Measurements from ENCODE around the gene EPHB1. TPM values are rescaled to one million over a fixed set of nuclear protein-coding genes. Genes with fewer than 3 reads are reported as not detected.
A peak's percentile ranks its signal among the peaks of the same experiment; 100 is the strongest.

EPHB1 gene
- total RNA-seq, 1 donor from 2014 or later, result 3.8 TPM

- no peak for ATAC-seq (ENCODE audit: low read depth)
- no peak overlapping the region for H3K27ac Mint-ChIP-seq
- H3K9me3 Mint-ChIP-seq, result peaks cover 2% of the 10 kb centered on the region
- no peak overlapping the region for H3K4me3 Mint-ChIP-seq
- intact Hi-C loops (cut with micrococcal nuclease), result no loop called here
- peaks cover 37% of the 10 kb centered on the region for H3K27me3 Mint-ChIP-seq
- DNase-seq, result no peak
- TF ChIP-seq CTCF (IDR thresholded peaks at IDR 0.05), result no peak
- POLR2A ChIA-PET, result no interaction called here
- CTCF ChIA-PET, result interaction anchor here (5.1 kb wide), 1 partner anchor 711 kb away, joined by 45 read pairs; no protein-coding TSS in a partner anchor
- H3K4me1 Mint-ChIP-seq, result peaks cover 10% of the 10 kb centered on the region
- H3K36me3 Mint-ChIP-seq (ENCODE audit: low read depth), result peaks cover 1% of the 10 kb centered on the region
Measured at GRCh38 chr3:134792700-134793099, 2.4 kb upstream of the EPHB1 start.

- no peak for ATAC-seq (ENCODE audit: low read depth)
- POLR2A ChIA-PET, result no interaction called here
- Mint-ChIP-seq H3K27ac (no peak overlapping the region), H3K36me3 (ENCODE audit: low read depth) (peaks cover 1% of the 10 kb centered on the region), H3K4me3 (no peak overlapping the region), H3K4me1 (peaks cover 10% of the 10 kb centered on the region), H3K27me3 (peaks cover 39% of the 10 kb centered on the region), H3K9me3 (no peaks in the 10 kb centered on the region)
- CTCF ChIA-PET, result interaction anchor here (1.3 to 5.1 kb wide), 6 partner anchors 60 to 1249 kb away, joined by 3 to 45 read pairs (median 8); no protein-coding TSS in a partner anchor
- TF ChIP-seq CTCF (IDR thresholded peaks at IDR 0.05), result no peak
- intact Hi-C loops (cut with micrococcal nuclease), result no loop called here
- no peak for DNase-seq
Measured at GRCh38 chr3:134793562-134793961, 1.5 kb upstream of the EPHB1 start.

- CTCF ChIA-PET, result interaction anchor here (0.5 to 5.1 kb wide), 14 partner anchors 8 to 1249 kb away, joined by 3 to 45 read pairs (median 4); no protein-coding TSS in a partner anchor
- ATAC-seq (ENCODE audit: low read depth), result no peak
- H3K27ac Mint-ChIP-seq, result no peak overlapping the region
- intact Hi-C loops (cut with micrococcal nuclease), result no loop called here
- TF ChIP-seq CTCF (IDR thresholded peaks at IDR 0.05), result no peak
- no peak overlapping the region for H3K4me3 Mint-ChIP-seq
- H3K4me1 Mint-ChIP-seq, result peaks cover 10% of the 10 kb centered on the region
- no peaks in the 10 kb centered on the region for H3K9me3 Mint-ChIP-seq
- H3K27me3 Mint-ChIP-seq, result peaks cover 40% of the 10 kb centered on the region
- peaks cover 1% of the 10 kb centered on the region for H3K36me3 Mint-ChIP-seq (ENCODE audit: low read depth)
- no peak for DNase-seq
- POLR2A ChIA-PET, result no interaction called here
Measured at GRCh38 chr3:134794323-134794722, 737 bp upstream of the EPHB1 start.

GRCh38 chr3:134795746-134796280 lies 753 bp downstream of the EPHB1 start:
- CTCF ChIA-PET, result interaction anchor here (1.9 to 5.1 kb wide), 3 partner anchors 57 to 1102 kb away, joined by 5 to 45 read pairs (median 11); no protein-coding TSS in a partner anchor
- H3K27me3 Mint-ChIP-seq, result peaks cover 39% of the 10 kb centered on the region
- no peak for ATAC-seq (ENCODE audit: low read depth)

More at GRCh38 chr3:134795746-134796280, 753 bp downstream of the EPHB1 start:
- intact Hi-C loops (cut with micrococcal nuclease), result loop anchor here (1.0 kb wide), 5 partner anchors 57 to 1099 kb away; no protein-coding TSS in a partner anchor
- H3K4me1 Mint-ChIP-seq, result peaks cover 10% of the 10 kb centered on the region
- POLR2A ChIA-PET, result no interaction called here
- DNase-seq, result no peak
- H3K36me3 Mint-ChIP-seq (ENCODE audit: low read depth), result peaks cover 1% of the 10 kb centered on the region
- H3K27ac Mint-ChIP-seq, result no peak overlapping the region
- no peak for TF ChIP-seq CTCF (IDR thresholded peaks at IDR 0.05)
- H3K4me3 Mint-ChIP-seq, result peak overlapping the region; percentile 84
- no peaks in the 10 kb centered on the region for H3K9me3 Mint-ChIP-seq
